Ovary (tissue), 3 donors: ENCODE measurements around the gene TNRC6A.

Experiments
- CTCF ChIP-seq, 3 donors: fragments of 450-650 bp in 2 of 3; fragments of 200-600 bp in 1 of 3; IDR thresholded peaks; one replicate each; pipeline versions ENCODE4 v1.5.1 to v1.8.0; 2016 to 2022; ENCODE audit warnings: antibody characterized with exemption in 3 of 3, mild to moderate bottlenecking in 1 of 3
- POLR2A ChIP-seq: fragments of 450-650 bp; IDR thresholded peaks from one replicate; pipeline ENCODE4 v1.6.1; 2017; ENCODE audit warnings: antibody characterized with exemption, mild to moderate bottlenecking, moderate library complexity
- donor health status: DM: no; HTN: no; CAD: no.

GRCh38 chr16:24861461-24861860 lies 132.0 kb downstream of the TNRC6A start:
- TF ChIP-seq CTCF (IDR thresholded peaks at IDR 0.05): no peak
- no peak for TF ChIP-seq POLR2A
